GM18867 (cell line): ENCODE data around the gene SCGB1C1.
"Not testable (repeated sequence)": the region's sequence is repeated elsewhere in the genome, so short reads cannot be mapped to it uniquely, and the experiment has no call there.

Experiments
- ATAC-seq: cut with Tn5 transposase; IDR thresholded peaks from one replicate; pipeline ENCODE4 v1.9.1; 2021; ENCODE audit warnings: mild to moderate bottlenecking, moderate library complexity; ENCODE audit not compliant: unreplicated experiment

Gene SCGB1C1

DNA sequence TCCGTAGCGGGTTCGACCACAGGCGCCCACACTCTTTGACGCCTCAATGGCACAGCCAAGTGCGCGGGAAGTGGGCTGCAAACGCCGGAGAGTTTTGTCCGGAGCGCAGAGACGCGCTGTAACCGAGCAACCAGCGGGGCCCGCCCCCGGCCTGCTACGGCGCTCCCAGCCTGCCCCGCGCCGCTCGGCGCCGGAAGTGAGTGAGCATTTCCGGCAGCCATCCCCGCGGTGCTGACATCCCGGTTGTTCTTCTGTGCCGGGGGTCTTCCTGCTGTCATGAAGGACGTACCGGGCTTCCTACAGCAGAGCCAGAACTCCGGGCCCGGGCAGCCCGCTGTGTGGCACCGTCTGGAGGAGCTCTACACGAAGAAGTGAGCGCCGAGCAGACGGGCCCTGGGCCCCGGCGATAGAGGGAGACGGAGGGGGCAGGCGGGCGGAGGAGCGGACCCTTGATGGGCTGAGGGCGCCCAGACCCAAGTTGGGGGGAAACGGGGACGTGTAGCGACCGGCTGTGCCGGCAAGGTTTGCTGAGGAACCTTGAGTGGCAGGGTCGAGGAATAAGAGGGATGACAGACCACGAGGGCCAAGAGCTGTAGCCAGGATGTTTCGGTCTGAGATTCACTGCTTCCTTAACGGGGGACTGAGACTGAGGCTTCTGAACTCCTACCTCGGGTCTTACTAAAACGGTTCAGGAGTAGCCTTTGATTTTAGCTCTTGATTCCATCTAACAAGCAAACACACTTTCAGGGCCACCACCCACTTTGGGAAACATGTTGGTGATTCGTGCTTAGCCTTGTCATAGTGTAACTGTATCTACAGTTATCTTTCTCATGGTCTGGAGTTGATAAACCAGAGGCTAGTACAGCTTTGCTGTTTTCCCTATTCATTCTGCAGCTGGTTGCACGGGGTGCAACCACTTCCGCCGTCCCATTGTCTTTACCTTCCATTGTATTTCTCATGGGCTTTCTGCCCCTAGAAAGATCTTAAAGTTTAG lies 44.2 kb downstream of the SCGB1C1 start, which contains the start of gene PSMD13:
Gene PSMD13 (plus strand): TSS at position 203 of the 994 bp plus-strand sequence. CDS start 74 bp downstream, at position 277.
- ATAC-seq = peak; percentile 78

DNA sequence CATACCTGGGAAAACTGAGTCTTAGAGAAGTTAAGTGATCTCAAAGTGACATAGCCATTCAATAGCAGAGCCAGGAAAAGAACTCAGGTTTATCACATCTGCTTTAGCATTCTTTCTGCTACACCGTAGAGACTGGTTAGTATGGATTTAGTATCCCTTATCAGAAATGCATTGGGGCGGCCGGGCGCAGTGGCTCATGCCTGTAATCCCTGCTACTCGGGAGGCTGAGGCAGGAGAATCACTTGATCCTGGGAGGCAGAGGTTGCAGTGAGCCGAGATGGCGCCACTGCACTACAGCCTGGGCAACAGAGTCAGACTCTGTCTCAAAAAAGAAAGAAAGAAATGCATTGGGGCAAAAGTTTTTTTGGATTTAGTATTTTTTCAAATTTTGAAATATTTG lies 45.5 kb downstream of the SCGB1C1 start:
- ATAC-seq = not testable (repeated sequence)

DNA sequence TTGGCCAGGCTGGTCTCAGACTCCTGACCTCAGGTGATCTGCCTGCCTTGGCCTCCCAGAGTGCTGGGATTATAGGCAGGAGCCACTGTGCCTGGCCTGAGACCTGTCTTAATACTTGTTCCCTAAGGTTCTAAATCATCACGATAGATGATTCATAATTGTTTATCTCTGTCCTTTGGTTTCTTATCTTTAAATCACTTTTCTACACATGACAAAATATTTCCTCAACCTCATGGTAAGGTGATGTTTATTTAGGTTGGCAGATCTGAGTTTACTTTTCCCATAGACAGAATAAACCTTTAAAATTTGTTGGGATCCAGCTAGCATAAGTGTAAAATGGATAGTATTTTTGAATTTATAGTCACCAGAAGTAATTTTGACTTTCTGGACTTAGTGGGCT lies 47.4 kb downstream of the SCGB1C1 start:
- no peak for ATAC-seq

DNA sequence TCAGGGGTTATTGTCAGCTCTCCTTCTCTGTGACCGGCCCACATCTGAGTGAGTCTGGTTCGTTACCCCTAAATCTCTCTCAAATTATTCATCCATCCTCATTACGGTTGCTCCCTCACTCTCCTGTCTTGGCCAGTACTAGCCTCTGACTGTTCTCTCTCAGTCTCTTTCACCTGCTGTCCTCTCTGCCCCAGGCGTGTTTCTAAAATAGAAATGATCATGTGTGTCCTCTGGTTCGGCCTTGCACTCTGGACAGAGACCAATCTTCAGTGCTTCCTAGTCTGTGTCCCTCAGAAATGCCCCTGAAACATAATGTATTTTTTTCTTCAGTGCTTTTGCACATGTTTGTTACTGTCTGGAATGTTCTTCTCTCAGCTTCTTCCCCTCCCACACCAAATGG lies 48.8 kb downstream of the SCGB1C1 start:
- ATAC-seq = no peak
